Fibroblast of skin of left biceps (primary cell): Measurements from ENCODE around the gene TNRC6C.

Experiments used
- DNase-seq, 2 experiments: peaks; one replicate each; pipeline ENCODE4 v3.0.0-alpha.2; 2013; ENCODE audit warnings: low read depth in 2 of 2

Gene TNRC6C

GRCh38 chr17:78013683-78014467 lies 55.4 kb downstream of the TNRC6C start:
- peak; percentile 47 to 48 for DNase-seq

GRCh38 chr17:78014646-78015045 lies 56.1 kb downstream of the TNRC6C start:
- no peak for DNase-seq

- no peak for DNase-seq
Measured at GRCh38 chr17:78016852-78017251, 58.3 kb downstream of the TNRC6C start.

- DNase-seq, result no peak
Measured at GRCh38 chr17:78019367-78019975, 61.0 kb downstream of the TNRC6C start.

GRCh38 chr17:78019976-78020716 lies 61.6 kb downstream of the TNRC6C start:
- no peak for DNase-seq

GRCh38 chr17:78020717-78021108 lies 62.2 kb downstream of the TNRC6C start:
- DNase-seq, result no peak

- DNase-seq, result peak in 1 of 2 experiments; percentile 40
Measured at GRCh38 chr17:78022425-78022824, 63.9 kb downstream of the TNRC6C start.

GRCh38 chr17:78023042-78023441 lies 64.5 kb downstream of the TNRC6C start:
- DNase-seq, result no peak

- peak in 1 of 2 experiments; percentile 20 for DNase-seq
Measured at GRCh38 chr17:78026381-78026780, 67.9 kb downstream of the TNRC6C start.

GRCh38 chr17:78027121-78027520 lies 68.6 kb downstream of the TNRC6C start:
- DNase-seq, result no peak

- DNase-seq, result no peak
Measured at GRCh38 chr17:78029697-78030096, 71.2 kb downstream of the TNRC6C start.

- DNase-seq, result no peak
Measured at GRCh38 chr17:78031435-78031834, 72.9 kb downstream of the TNRC6C start.

- DNase-seq, result peak; percentile 45 to 52
Measured at GRCh38 chr17:78032166-78032565, 73.7 kb downstream of the TNRC6C start.

- no peak for DNase-seq
Measured at GRCh38 chr17:78034429-78035091, 76.1 kb downstream of the TNRC6C start.

GRCh38 chr17:78037280-78037679 lies 78.8 kb downstream of the TNRC6C start:
- no peak for DNase-seq

- DNase-seq, result no peak
Measured at GRCh38 chr17:78038748-78039288, 80.3 kb downstream of the TNRC6C start.

GRCh38 chr17:78039581-78039980 lies 81.1 kb downstream of the TNRC6C start:
- no peak for DNase-seq

- no peak for DNase-seq
Measured at GRCh38 chr17:78040440-78041385, 82.2 kb downstream of the TNRC6C start.

GRCh38 chr17:78041386-78042179 lies 83.1 kb downstream of the TNRC6C start:
- DNase-seq, result no peak

- no peak for DNase-seq
Measured at GRCh38 chr17:78042542-78042941, 84.0 kb downstream of the TNRC6C start.
